CD4-positive, alpha-beta T cell treated with Interleukin-21 for 1 hour (primary cell): Measurements from ENCODE around the gene DNAJB7.
"Not testable (repeated sequence)": the region's sequence is repeated elsewhere in the genome, so short reads cannot be mapped to it uniquely, and the experiment has no call there.

Experiments used
- DNase-seq: peaks from one replicate; pipeline ENCODE4 v3.0.0-alpha.2; 2020

DNAJB7 gene

GRCh38 chr22:40838486-40838885 is 23.4 kb downstream of the DNAJB7 start:
- DNase-seq, result no peak

GRCh38 chr22:40834619-40835018 is 27.3 kb downstream of the DNAJB7 start:
- no peak for DNase-seq

GRCh38 chr22:40829131-40829530 is 32.8 kb downstream of the DNAJB7 start:
- DNase-seq, result no peak

- DNase-seq, result no peak
These were observed 34.8 kb downstream of the DNAJB7 start for GRCh38 chr22:40826984-40827741.

- not testable (repeated sequence) for DNase-seq
These were observed 35.6 kb downstream of the DNAJB7 start for GRCh38 chr22:40826292-40826691.

GRCh38 chr22:40823426-40823825 is 38.5 kb downstream of the DNAJB7 start:
- no peak for DNase-seq

GRCh38 chr22:40819599-40820140 is 42.2 kb downstream of the DNAJB7 start:
- no peak for DNase-seq

- peak; percentile 88 for DNase-seq
These were observed 42.9 kb downstream of the DNAJB7 start, which contains the start of gene SLC25A17 for GRCh38 chr22:40818747-40819598. Gene SLC25A17 (minus strand): TSS chr22:40819346. CDS start chr22:40819248, 98 bp downstream.

GRCh38 chr22:40818192-40818746 is 43.6 kb downstream of the DNAJB7 start:
- peak; percentile 27 for DNase-seq

- DNase-seq, result no peak
These were observed 44.2 kb downstream of the DNAJB7 start for GRCh38 chr22:40817737-40818136.

- no peak for DNase-seq
These were observed 48.0 kb downstream of the DNAJB7 start for GRCh38 chr22:40813912-40814315.
